Karpas-422 (cell line): ENCODE data around the gene CD48. TPM values are rescaled to one million over a fixed set of nuclear protein-coding genes. Genes with fewer than 3 reads are reported as not detected.

ENCODE experiments used
- DNase-seq: peaks from one replicate; pipeline ENCODE4 v3.0.0-alpha.2; 2015
- H2AFZ ChIP-seq: fragments of 200-600 bp; sonication (generic); 2 replicates; pipeline ENCODE4 v1.6.1; 2014; ENCODE audit warnings: antibody characterized with exemption, low read length, mixed read lengths
- H3K27ac ChIP-seq: fragments of 200-600 bp; sonication (generic); 2 replicates; pipeline ENCODE4 v1.5.1; 2014; ENCODE audit warnings: mild to moderate bottlenecking, low read length, moderate library complexity
- H3K27me3 ChIP-seq: fragments of 200-600 bp; sonication (generic); 2 replicates; pipeline ENCODE4 v1.6.1; 2014; ENCODE audit warnings: low read length, mixed read lengths
- H3K36me3 ChIP-seq: fragments of 200-600 bp; sonication (generic); 2 replicates; pipeline ENCODE4 v1.6.1; 2014; ENCODE audit warnings: low read length, mixed read lengths; ENCODE audit not compliant: insufficient read depth
- H3K4me1 ChIP-seq: fragments of 200-600 bp; sonication (generic); 2 replicates; pipeline ENCODE4 v1.6.1; 2014; ENCODE audit warnings: mild to moderate bottlenecking, low read length, mixed read lengths
- H3K4me2 ChIP-seq: fragments of 200-600 bp; sonication (generic); 2 replicates; pipeline ENCODE4 v1.6.1; 2014; ENCODE audit warnings: low read length, low read depth, mild to moderate bottlenecking; ENCODE audit not compliant: poor library complexity, severe bottlenecking
- H3K4me3 ChIP-seq: fragments of 200-600 bp; sonication (generic); 2 replicates; pipeline ENCODE4 v1.5.1; 2014; ENCODE audit warnings: mild to moderate bottlenecking, antibody characterized with exemption, low read length, mixed read lengths
- H3K79me2 ChIP-seq: fragments of 200-600 bp; sonication (generic); 2 replicates; pipeline ENCODE4 v1.6.1; 2014; ENCODE audit warnings: mild to moderate bottlenecking, low read length, mixed read lengths
- H3K9ac ChIP-seq: fragments of 200-600 bp; sonication (generic); 2 replicates; pipeline ENCODE4 v1.6.0; 2014; ENCODE audit warnings: low read length
- H3K9me2 ChIP-seq: fragments of 200-600 bp; sonication (generic), shearing (Covaris generic); replicated peaks from 2 replicates; pipeline ENCODE4 v1.6.0; 2014; ENCODE audit warnings: mild to moderate bottlenecking, low read length, moderate library complexity; ENCODE audit not compliant: insufficient read depth
- H3K9me3 ChIP-seq: fragments of 300-700, 200-600 bp; sonication (generic); 2 replicates; pipeline ENCODE4 v1.6.1; 2014; ENCODE audit warnings: low read length, mixed read lengths
- H4K20me1 ChIP-seq: fragments of 200-600 bp; sonication (generic); 2 replicates; pipeline ENCODE4 v1.6.1; 2014; ENCODE audit warnings: mild to moderate bottlenecking, antibody characterized with exemption, low read length, low read depth; ENCODE audit not compliant: insufficient read depth
- total RNA-seq: library from RNA; depleted of rRNA; stranded (reverse); fragments of >200 nt; shearing (Covaris generic); gene quantifications from 2 replicates; pipeline ENCODE4 v1.2.3, GENCODE V29; 2014; ENCODE audit warnings: low replicate concordance; rRNA removed

CD48 gene
- total RNA-seq, 1 experiment from 2014 or later = 56.3 TPM

DNA sequence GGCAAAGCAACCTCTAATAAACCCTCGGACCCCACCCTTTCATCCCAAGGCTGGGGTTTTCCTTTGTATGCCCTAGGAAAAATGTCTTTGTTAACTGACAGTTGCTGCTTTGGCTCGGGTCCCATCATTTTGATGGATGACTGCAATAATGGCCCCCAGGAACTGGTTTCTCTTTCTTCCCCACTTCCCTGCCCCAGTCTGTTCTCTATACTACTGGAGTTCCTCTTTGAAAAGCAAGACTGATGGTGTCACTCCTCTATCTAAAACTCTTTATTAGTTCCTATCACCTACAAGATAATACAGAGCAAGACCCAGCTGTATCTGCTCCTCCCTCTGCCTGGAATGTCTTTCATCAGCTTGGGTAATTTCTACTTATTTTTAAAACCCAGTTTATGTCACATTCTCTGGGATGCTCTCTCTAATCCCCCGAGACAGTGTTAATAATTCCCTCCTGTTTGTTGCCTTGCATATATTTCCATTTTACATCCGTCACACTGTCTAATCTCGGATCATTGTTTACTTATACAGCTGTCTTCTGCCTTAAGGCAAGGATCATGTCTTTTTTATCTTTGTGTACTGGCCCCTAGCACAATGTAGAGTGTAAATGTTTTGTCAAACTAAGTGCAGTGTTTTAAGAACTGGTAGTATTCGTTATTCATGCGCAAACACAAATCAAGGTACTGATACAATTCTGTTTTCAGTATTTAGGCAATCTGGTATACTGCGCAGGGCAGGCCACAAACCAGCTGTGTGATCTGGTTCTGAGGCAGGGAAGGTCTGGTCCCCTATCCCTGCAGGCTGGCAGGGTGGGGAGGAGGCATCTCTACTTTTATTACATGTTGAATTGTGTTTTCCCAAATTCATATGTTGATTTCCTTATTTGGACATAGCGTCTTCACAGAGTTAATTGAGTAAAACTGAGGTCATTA is 80.8 kb downstream of the CD48 start:
- no peak overlapping the region for H3K4me3 ChIP-seq
- H2AFZ ChIP-seq = no peak overlapping the region
- no peaks in the 10 kb centered on the region for H3K79me2 ChIP-seq
- no peaks in the 10 kb centered on the region for H3K36me3 ChIP-seq
- peaks cover 16% of the 10 kb centered on the region for H3K4me1 ChIP-seq
- no peak overlapping the region for H3K9ac ChIP-seq
- no peaks in the 10 kb centered on the region for H3K9me3 ChIP-seq
- H3K9me2 ChIP-seq = no peaks in the 10 kb centered on the region
- no peak overlapping the region for H3K27ac ChIP-seq
- no peaks in the 10 kb centered on the region for H4K20me1 ChIP-seq
- H3K27me3 ChIP-seq = no peaks in the 10 kb centered on the region
- H3K4me2 ChIP-seq = no peak overlapping the region
- no peak for DNase-seq

- no peak overlapping the region for H2AFZ ChIP-seq
- H4K20me1 ChIP-seq = no peaks in the 10 kb centered on the region
- no peak overlapping the region for H3K27ac ChIP-seq
- no peaks in the 10 kb centered on the region for H3K79me2 ChIP-seq
- H3K9ac ChIP-seq = no peak overlapping the region
- H3K27me3 ChIP-seq = no peaks in the 10 kb centered on the region
- no peaks in the 10 kb centered on the region for H3K36me3 ChIP-seq
- H3K9me3 ChIP-seq = no peaks in the 10 kb centered on the region
- H3K9me2 ChIP-seq = no peaks in the 10 kb centered on the region
- no peak overlapping the region for H3K4me2 ChIP-seq
- peaks cover 29% of the 10 kb centered on the region for H3K4me1 ChIP-seq
- no peak for DNase-seq
- no peak overlapping the region for H3K4me3 ChIP-seq
Measured at GRCh38 chr1:160629286-160630210, 82.1 kb downstream of the CD48 start.

DNA sequence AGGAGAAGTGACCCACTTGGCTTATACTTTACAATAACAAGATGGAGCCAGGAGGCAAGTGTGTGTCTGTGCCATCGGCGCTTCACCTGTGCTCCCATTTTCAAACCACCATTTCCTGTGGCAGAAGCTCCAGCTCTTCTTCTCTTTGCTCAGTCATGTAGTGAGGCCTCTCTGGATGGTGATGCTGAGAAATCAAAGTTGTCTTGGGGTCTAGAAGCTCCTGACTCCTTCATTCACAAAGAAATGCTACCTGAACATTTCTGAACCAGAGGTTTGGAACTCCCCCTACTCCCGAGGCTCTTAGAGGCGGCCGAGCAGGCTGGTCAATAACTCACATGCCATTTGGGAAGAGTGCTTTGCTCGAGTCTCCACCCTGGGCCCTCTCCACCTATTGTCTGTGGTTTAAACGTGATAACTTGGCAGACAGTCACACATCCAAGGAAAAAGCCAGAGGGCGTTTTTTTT is 82.8 kb downstream of the CD48 start:
- H3K27ac ChIP-seq = no peak overlapping the region
- H3K9ac ChIP-seq = no peak overlapping the region
- H3K4me1 ChIP-seq = peaks cover 36% of the 10 kb centered on the region
- no peaks in the 10 kb centered on the region for H3K9me3 ChIP-seq
- no peaks in the 10 kb centered on the region for H3K27me3 ChIP-seq
- H3K9me2 ChIP-seq = no peaks in the 10 kb centered on the region
- no peak overlapping the region for H2AFZ ChIP-seq
- H4K20me1 ChIP-seq = no peaks in the 10 kb centered on the region
- no peak overlapping the region for H3K4me3 ChIP-seq
- H3K79me2 ChIP-seq = no peaks in the 10 kb centered on the region
- H3K4me2 ChIP-seq = no peak overlapping the region
- no peak for DNase-seq
- H3K36me3 ChIP-seq = no peaks in the 10 kb centered on the region

Other genes with a start within 250 kb of the CD48 start
- gene SLAMF6, start 188.6 kb downstream of the CD48 start, total RNA-seq = 19.3 and 66.0 TPM in 2 replicates
- 14.4 and 29.4 TPM in 2 replicates for gene CD84, start 132.3 kb downstream of the CD48 start, total RNA-seq
- 0.30 and 1.1 TPM in 2 replicates for gene SLAMF1, start 64.8 kb downstream of the CD48 start, total RNA-seq
- gene SLAMF7, start 27.4 kb upstream of the CD48 start, total RNA-seq = 0.15 and 0.76 TPM in 2 replicates
- 1.6 and 1.7 TPM in 2 replicates for gene LY9, start 84.4 kb upstream of the CD48 start, total RNA-seq
- not detected in 2 replicates for gene CD244, start 151.1 kb upstream of the CD48 start, total RNA-seq
- gene ITLN1, start 173.4 kb upstream of the CD48 start, total RNA-seq = not detected in 2 replicates
- not detected in 2 replicates for gene ITLN2, start 243.0 kb upstream of the CD48 start, total RNA-seq